H1 (cell line): ENCODE measurements around the gene C12orf75.

Source experiments
- NRF1 ChIP-seq: IDR thresholded peaks from 2 replicates; pipeline ENCODE4 v1.6.1; 2011; ENCODE audit warnings: mild to moderate bottlenecking, low read depth, low read length, improper control_type of control experiment
- POLR2A ChIP-seq, 2 experiments: IDR thresholded peaks; 1 replicate in 1 of 2; 2 replicates in 1 of 2; pipeline ENCODE4 v1.6.1; 2011; ENCODE audit warnings: low read depth in 2 of 2, low read length in 2 of 2, mild to moderate bottlenecking in 2 of 2; ENCODE audit errors: control extremely low read depth in 1 of 2
- SIN3A ChIP-seq, 2 experiments: IDR thresholded peaks in 1 of 2; conservative IDR thresholded peaks in 1 of 2; 2 replicates each; pipeline ENCODE4 v1.6.1; 2011 to 2012; ENCODE audit warnings: low read length in 2 of 2, improper control_type of control experiment in 1 of 2, low read depth in 1 of 2, mild to moderate bottlenecking in 1 of 2
- TEAD4 ChIP-seq: IDR thresholded peaks from 2 replicates; pipeline ENCODE4 v1.6.1; 2012; ENCODE audit warnings: low read depth, low read length, inconsistent platforms, mixed read lengths
- TF ChIP-seq, protein P1 (sequence below), 3 experiments: IDR thresholded peaks; 1 replicate in 2 of 3; 2 replicates in 1 of 3; pipeline versions ENCODE4 v1.5.1 to v1.6.1; 2011; ENCODE audit warnings: low read length in 3 of 3, mild to moderate bottlenecking in 3 of 3, inconsistent platforms in 2 of 3, low read depth in 1 of 3, moderate library complexity in 1 of 3; ENCODE audit not compliant: insufficient read depth in 1 of 3; ENCODE audit errors: control extremely low read depth in 1 of 3
- TF ChIP-seq, protein P2 (sequence below): IDR thresholded peaks from 2 replicates; pipeline ENCODE4 v1.6.1; 2012; ENCODE audit warnings: inconsistent platforms

DNA sequence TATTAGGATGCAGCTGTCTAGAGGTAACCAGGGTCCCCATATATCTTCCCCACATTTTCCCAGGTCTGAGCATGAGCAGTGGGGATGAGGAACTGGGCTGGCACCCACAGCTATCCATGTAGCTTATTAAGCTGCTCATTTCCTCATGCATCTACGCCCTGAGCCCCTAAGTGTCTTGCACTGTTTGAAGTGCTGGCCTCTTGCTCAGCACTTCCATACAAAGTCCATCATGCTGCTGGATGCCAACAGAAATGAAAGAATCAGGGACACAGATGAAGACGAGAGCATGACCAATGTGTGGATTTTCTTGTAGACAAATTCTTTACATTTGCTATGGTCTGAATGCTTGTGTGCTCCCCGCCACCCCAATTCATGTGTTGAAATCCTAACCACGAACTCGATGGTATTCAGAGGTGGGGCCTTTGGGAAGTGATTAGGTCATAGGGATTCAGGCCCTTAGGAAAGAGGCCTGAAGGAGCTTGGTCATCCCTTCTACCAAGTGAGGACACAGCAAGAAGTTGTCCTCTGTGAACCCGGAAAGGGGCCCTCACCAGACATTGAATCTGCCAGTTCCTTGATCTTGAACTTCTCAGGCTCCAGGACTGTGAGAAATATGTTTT lies 54.5 kb downstream of the C12orf75 start:
- no peak for TF ChIP-seq NRF1
- TF ChIP-seq, protein P1, sequence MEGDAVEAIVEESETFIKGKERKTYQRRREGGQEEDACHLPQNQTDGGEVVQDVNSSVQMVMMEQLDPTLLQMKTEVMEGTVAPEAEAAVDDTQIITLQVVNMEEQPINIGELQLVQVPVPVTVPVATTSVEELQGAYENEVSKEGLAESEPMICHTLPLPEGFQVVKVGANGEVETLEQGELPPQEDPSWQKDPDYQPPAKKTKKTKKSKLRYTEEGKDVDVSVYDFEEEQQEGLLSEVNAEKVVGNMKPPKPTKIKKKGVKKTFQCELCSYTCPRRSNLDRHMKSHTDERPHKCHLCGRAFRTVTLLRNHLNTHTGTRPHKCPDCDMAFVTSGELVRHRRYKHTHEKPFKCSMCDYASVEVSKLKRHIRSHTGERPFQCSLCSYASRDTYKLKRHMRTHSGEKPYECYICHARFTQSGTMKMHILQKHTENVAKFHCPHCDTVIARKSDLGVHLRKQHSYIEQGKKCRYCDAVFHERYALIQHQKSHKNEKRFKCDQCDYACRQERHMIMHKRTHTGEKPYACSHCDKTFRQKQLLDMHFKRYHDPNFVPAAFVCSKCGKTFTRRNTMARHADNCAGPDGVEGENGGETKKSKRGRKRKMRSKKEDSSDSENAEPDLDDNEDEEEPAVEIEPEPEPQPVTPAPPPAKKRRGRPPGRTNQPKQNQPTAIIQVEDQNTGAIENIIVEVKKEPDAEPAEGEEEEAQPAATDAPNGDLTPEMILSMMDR (IDR thresholded peaks at IDR 0.05; ENCODE audit: control extremely low read depth in 1 of 3, insufficient read depth in 1 of 3, low read depth in 1 of 3, low read length in 3 of 3) = no peak
- TF ChIP-seq SIN3A (conservative IDR thresholded peaks at IDR 0.05 in 1 of 2, IDR thresholded peaks at IDR 0.05 in 1 of 2; ENCODE audit: low read depth in 1 of 2, low read length in 2 of 2) = no peak
- TF ChIP-seq, protein P2, sequence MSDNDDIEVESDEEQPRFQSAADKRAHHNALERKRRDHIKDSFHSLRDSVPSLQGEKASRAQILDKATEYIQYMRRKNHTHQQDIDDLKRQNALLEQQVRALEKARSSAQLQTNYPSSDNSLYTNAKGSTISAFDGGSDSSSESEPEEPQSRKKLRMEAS = no peak
- TF ChIP-seq POLR2A (IDR thresholded peaks at IDR 0.05; ENCODE audit: control extremely low read depth in 1 of 2, low read depth in 2 of 2, low read length in 2 of 2) = no peak
- TF ChIP-seq TEAD4 = no peak
